HepG2 (cell line): ENCODE data around the gene WDR59. TPM values are rescaled to one million over a fixed set of nuclear protein-coding genes. Genes with fewer than 3 reads are reported as not detected.

Source experiments
- ARID4A ChIP-seq: sonication (generic); formaldehyde crosslinking; IDR thresholded peaks from 2 replicates; pipeline ENCODE4 v1.5.0; 2020; ENCODE audit warnings: mild to moderate bottlenecking, missing genetic modification reagents, borderline replicate concordance
- CSRNP1 ChIP-seq: sonication (generic); formaldehyde crosslinking; IDR thresholded peaks from 2 replicates; pipeline ENCODE4 v1.8.1; 2023; ENCODE audit warnings: mild to moderate bottlenecking, missing genetic modification reagents
- HDAC6 ChIP-seq: fragments of 200-600 bp; sonication (generic); IDR thresholded peaks from 2 replicates; pipeline ENCODE4 v1.7.0; 2017; ENCODE audit warnings: mild to moderate bottlenecking, antibody characterized with exemption, low read length, low read depth
- HNF4G ChIP-seq, 2 experiments: sonication (generic) in 1 of 2; formaldehyde crosslinking in 1 of 2; IDR thresholded peaks; 2 replicates each; pipeline versions ENCODE4 v1.4.0 to v1.6.1; 2011 to 2020; ENCODE audit warnings: borderline replicate concordance in 2 of 2, low read depth in 2 of 2, mild to moderate bottlenecking in 2 of 2, low read length in 1 of 2, missing genetic modification reagents in 1 of 2, moderate library complexity in 1 of 2
- IKZF4 ChIP-seq: sonication (generic); formaldehyde crosslinking; IDR thresholded peaks from 2 replicates; pipeline ENCODE4 v1.5.1; 2020; ENCODE audit warnings: borderline replicate concordance, mild to moderate bottlenecking, low read depth, missing genetic modification reagents; ENCODE audit errors: not compliant biosample characterization
- PTBP1 ChIP-seq: fragments of 200-400 bp; formaldehyde crosslinking; IDR thresholded peaks from 2 replicates; pipeline ENCODE4 v1.6.1; 2018; ENCODE audit warnings: low read length, low read depth; ENCODE audit not compliant: poor library complexity, severe bottlenecking
- TRAFD1 ChIP-seq: sonication (generic); formaldehyde crosslinking; IDR thresholded peaks from 2 replicates; pipeline ENCODE4 v1.5.1; 2020; ENCODE audit warnings: missing genetic modification reagents, mild to moderate bottlenecking, borderline replicate concordance
- ZBTB34 ChIP-seq: sonication (generic); formaldehyde crosslinking; IDR thresholded peaks from 2 replicates; pipeline ENCODE4 v1.8.0; 2022; ENCODE audit warnings: mild to moderate bottlenecking, missing genetic modification reagents
- ZBTB7B ChIP-seq: sonication (generic); formaldehyde crosslinking; IDR thresholded peaks from 2 replicates; pipeline ENCODE4 v1.4.0; 2020; ENCODE audit warnings: missing genetic modification reagents
- ZNF274 ChIP-seq: sonication (generic); formaldehyde crosslinking; IDR thresholded peaks from 2 replicates; pipeline ENCODE4 v1.5.1; 2020; ENCODE audit warnings: mild to moderate bottlenecking, missing genetic modification reagents
- ZNF343 ChIP-seq: sonication (generic); formaldehyde crosslinking; IDR thresholded peaks from 2 replicates; pipeline ENCODE4 v1.4.0; 2020; ENCODE audit warnings: mild to moderate bottlenecking, missing genetic modification reagents
- ZNF382 ChIP-seq: sonication (generic); formaldehyde crosslinking; IDR thresholded peaks from 2 replicates; pipeline ENCODE4 v1.5.0; 2020; ENCODE audit warnings: missing genetic modification reagents, mild to moderate bottlenecking, borderline replicate concordance
- ZNF543 ChIP-seq: sonication (generic); formaldehyde crosslinking; IDR thresholded peaks from 2 replicates; pipeline ENCODE4 v1.4.0; 2020; ENCODE audit warnings: mild to moderate bottlenecking, missing genetic modification reagents
- ZNF547 ChIP-seq: sonication (generic); formaldehyde crosslinking; IDR thresholded peaks from 2 replicates; pipeline ENCODE4 v1.5.1; 2020; ENCODE audit warnings: mild to moderate bottlenecking, missing genetic modification reagents
- ZNF556 ChIP-seq: sonication (generic); formaldehyde crosslinking; IDR thresholded peaks from 2 replicates; pipeline ENCODE4 v1.4.0; 2020; ENCODE audit warnings: mild to moderate bottlenecking, missing genetic modification reagents, borderline replicate concordance
- ZSCAN20 ChIP-seq: sonication (generic); formaldehyde crosslinking; IDR thresholded peaks from 2 replicates; pipeline ENCODE4 v1.4.0; 2020; ENCODE audit warnings: missing genetic modification reagents, mild to moderate bottlenecking, borderline replicate concordance
- ZSCAN5A ChIP-seq: sonication (generic); formaldehyde crosslinking; IDR thresholded peaks from 2 replicates; pipeline ENCODE4 v1.8.0; 2022; ENCODE audit warnings: mild to moderate bottlenecking, missing genetic modification reagents, borderline replicate concordance
- polyA plus RNA-seq, 8 experiments: library from polyadenylated mRNA; depleted of rRNA in 3 of 8; stranded (reverse) in 7 of 8; unstranded in 1 of 8; fragments of >200 nt; fragmentation: Illumina TruSeq in 4 of 8; extraction: Trizol in 4 of 8; gene quantifications; 2 replicates each; pipeline versions ENCODE4 v1.2.1 to v1.2.3, GENCODE V29; 2011 to 2016; ENCODE audit warnings: low read depth in 4 of 8, missing spikeins in 1 of 8, mixed read lengths in 1 of 8; ENCODE audit not compliant: insufficient read depth in 1 of 8
- total RNA-seq, 5 experiments: library from RNA; depleted of rRNA; stranded (reverse); fragments of >200 nt; fragmentation: Illumina TruSeq; extraction: Trizol; gene quantifications; 2 replicates each; pipeline ENCODE4 v1.2.3, GENCODE V29; 2016; ENCODE audit warnings: low read depth in 1 of 5

The WDR59 gene
- total and polyA plus RNA-seq, 2 of the 13 experiments (the other 11 are each of a cell fraction or from before 2014, with no cell fraction given): 65.2 to 306 TPM

- TF ChIP-seq ZNF382 (CRISPR knock-in tag) (no peak), ZNF274 (peak; percentile 28; the same call in 1 of the 2 replicates), ZNF556 (no peak), ZBTB7B (CRISPR knock-in tag) (0 out of 2 replicates have a peak, but pooled peaks have one; percentile 69), HDAC6 (no peak), ZNF343 (CRISPR knock-in tag) (no peak), TRAFD1 (CRISPR knock-in tag) (no peak), ARID4A (no peak), HNF4G (IDR thresholded peaks at IDR 0.05; ENCODE audit: borderline replicate concordance, low read depth, low read length) (no peak), HNF4G (CRISPR knock-in tag; IDR thresholded peaks at IDR 0.05; ENCODE audit: borderline replicate concordance, low read depth) (no peak), ZSCAN20 (no peak), ZNF543 (no peak), ZNF547 (peak; percentile 18), ZBTB34 (0 out of 2 replicates have a peak, but pooled peaks have one; percentile 51), ZSCAN5A (CRISPR knock-in tag) (peak; percentile 14; the same call in 1 of the 2 replicates), CSRNP1 (CRISPR knock-in tag) (no peak), PTBP1 (no peak), IKZF4 (CRISPR knock-in tag) (peak; percentile 35)
Measured at GRCh38 chr16:74991268-74991592, 6.3 kb upstream of the WDR59 start (continued).
